Measurements from ENCODE around the gene MITF. TPM values are rescaled to one million over a fixed set of nuclear protein-coding genes. Genes with fewer than 3 reads are reported as not detected.

Gene MITF
- polyA plus RNA-seq, 3 donors, result 41.0 to 47.7 (median 44.7) TPM

GRCh38 chr3:69725994-69726571 is 13.2 kb upstream of the MITF start:
- DNase-seq (ENCODE audit: low read depth in 3 of 3, low spot score in 2 of 3), result no peak

DNA sequence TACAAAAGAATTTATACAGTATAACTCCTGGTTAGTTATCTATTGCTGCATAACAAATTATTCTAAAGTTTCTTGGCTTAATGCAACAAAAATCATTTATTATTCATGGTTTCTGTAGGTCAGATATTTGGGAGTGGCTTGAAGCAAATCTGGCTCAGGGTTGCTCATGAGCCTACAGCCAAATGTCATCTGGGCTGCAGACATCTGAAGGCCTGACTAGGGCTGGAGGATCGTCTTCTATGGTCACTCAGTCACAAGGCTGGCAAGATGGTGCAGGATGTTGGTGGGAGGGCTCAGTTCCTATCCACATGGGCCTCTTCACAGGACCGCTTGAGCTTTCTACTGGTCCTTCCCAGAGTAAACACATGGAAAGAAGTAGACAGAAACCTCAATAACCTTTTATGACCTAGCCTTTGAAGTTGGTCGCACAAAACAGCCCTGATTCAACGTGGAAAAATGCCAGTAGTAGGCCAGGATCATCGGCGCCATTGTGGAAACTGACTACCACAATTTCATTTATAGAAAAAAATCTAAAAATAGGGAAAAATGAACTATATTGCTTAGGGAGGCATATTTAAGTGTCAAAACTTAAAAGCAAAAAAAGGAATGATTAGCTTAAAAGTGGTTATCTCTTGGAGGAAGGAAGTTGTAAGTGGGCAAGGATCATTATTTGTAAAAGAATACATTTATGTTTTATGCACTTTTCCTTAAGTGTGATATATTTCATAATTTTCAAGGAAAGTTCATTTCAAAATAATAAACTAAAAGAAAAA is 9.9 kb upstream of the MITF start:
- DNase-seq (ENCODE audit: low read depth in 3 of 3, low spot score in 2 of 3), result no peak

DNA sequence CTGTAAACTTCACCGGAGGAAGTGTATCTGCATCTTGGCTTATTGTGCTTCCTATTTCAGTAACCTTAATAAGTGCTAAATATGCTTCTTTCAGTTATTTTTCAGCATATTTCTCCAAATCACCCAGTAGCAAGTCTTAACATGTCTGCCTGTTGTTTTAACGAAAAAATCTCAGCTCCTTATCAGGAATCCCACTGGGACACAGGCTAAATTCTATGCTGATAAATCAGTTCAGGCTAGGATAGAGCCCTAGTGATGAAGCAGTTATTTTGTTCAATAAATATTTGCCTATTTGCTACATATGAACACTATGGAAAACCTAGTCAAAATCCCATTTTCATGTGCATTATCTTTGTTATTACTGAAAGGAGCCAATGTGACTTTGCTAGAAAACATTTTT is 8.2 kb upstream of the MITF start:
- no peak for DNase-seq (ENCODE audit: low read depth in 3 of 3, low spot score in 2 of 3)

DNA sequence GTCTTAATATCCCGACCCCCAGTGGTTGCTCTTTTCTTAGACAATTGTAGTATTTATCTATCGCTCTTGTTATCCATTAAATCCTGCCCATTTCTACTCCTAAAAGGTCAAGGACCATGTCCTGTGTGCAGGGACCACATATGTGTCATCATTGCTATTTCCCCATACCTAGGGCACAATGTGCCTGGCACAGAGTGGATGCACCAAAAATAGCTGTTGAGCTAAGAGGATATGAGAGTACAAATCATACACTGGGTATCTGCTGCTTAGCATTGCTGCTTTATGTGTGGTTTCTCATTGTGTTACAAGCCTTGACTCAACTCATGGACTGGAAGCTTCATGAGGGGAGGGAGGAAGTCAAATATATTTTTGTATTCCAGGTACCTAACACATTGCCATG is 3.4 kb upstream of the MITF start:
- DNase-seq (ENCODE audit: low read depth in 3 of 3, low spot score in 2 of 3), result no peak

DNA sequence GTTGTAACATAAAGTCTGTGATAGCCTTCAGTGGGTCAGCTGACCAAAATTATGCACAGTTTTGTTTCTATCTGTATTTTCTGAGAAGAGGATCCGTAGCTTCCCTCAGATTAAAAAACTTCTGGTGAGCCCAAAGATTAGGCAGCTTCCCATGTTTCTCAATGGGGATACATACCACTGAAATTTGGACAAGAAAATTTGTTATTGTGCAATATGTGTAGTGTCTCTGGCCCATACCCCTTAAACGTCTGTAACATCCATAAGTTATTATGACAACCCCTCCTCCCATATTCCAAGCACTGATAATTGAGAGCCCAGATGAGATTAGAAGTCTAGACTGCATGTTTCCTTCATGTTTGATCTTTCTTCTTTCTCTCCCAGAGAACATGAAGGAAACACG is 1.9 kb upstream of the MITF start:
- DNase-seq (ENCODE audit: low read depth in 3 of 3, low spot score in 2 of 3), result no peak

DNA sequence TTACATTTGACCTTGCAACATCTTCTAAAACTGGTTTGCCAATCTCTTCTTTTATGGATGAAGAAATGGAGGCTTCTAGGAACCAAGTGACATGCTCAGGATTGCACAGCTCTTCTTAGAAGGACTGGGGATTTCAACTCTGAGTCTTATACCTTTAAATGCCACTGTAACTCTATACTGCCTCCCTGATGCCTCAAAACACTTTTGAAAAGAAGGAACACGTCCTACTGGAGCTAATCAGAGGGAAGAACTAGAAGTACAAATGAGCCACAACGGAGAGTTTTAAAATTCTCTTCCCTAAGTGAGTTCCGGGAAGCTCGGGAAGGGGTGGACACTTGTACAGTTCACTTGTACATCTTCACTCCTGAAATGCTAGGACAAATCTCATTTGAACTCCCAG is 949 bp upstream of the MITF start:
- no peak for DNase-seq (ENCODE audit: low read depth in 3 of 3, low spot score in 2 of 3)

DNA sequence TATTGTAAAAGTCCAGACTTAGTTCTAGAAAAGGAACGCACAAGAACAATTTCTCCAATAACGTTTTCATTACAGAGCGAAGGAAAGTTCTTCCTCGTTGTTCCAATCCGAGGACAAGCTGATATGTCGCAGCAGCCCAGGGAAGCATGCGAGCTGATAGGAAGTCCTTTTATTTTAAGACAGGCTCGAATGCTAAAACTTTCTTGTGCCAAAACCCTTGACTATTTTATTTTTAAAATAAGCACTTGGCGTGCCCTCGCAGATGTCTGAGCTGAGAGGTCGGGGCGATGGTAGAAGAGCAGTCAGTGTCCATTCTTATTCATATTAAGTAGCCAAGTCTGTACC is 433 bp upstream of the MITF start:
- DNase-seq (ENCODE audit: low read depth in 3 of 3, low spot score in 2 of 3), result no peak

GRCh38 chr3:69740103-69741021 is 1.1 kb downstream of the MITF start:
- DNase-seq (ENCODE audit: low read depth in 3 of 3, low spot score in 2 of 3), result no peak

- no peak for DNase-seq (ENCODE audit: low read depth in 3 of 3, low spot score in 2 of 3)
Measured at GRCh38 chr3:69741032-69741767, 1.9 kb downstream of the MITF start.

DNA sequence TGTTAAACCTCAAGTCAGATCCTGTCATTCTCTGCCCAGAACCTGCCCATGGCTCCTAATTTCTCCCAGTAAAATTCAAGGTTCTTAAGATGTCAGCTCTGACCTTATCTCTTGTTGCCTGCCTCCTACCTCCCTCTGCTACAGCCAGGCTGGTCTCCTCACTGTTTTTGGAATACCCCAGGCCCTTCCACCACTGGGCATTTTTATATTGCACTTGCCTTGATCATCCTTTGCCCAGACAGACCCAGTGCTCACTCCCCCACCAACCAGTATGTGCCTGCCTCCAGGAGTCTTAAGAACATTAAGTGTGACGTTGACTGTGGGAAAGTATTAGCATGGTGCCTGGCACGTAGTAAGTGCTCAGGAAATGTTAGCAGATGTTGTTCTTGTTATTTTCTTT is 3.1 kb downstream of the MITF start:
- no peak for DNase-seq (ENCODE audit: low read depth in 3 of 3, low spot score in 2 of 3)

GRCh38 chr3:69743975-69744906 is 5.0 kb downstream of the MITF start:
- DNase-seq (ENCODE audit: low read depth in 3 of 3, low spot score in 2 of 3), result no peak

DNA sequence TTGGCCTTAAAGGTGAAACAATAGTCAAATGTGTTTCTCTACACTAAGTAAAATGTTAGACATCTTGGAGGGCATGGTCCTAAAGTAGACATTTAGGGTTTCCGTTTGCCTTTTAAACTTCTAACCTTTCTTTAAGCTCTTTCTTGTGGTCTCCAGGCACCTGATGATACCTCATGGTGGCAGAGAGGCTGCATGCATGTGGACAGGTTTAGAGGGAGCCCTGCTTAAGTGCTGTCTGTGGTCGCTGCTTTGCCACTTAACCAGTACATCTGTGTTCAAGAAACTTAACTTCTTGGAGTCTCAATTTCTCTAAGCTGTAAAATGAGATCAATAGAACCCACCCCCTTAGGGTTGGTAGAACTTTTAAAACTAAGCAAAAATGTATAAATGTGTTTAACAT is 6.2 kb downstream of the MITF start:
- DNase-seq (ENCODE audit: low read depth in 3 of 3, low spot score in 2 of 3), result no peak

DNA sequence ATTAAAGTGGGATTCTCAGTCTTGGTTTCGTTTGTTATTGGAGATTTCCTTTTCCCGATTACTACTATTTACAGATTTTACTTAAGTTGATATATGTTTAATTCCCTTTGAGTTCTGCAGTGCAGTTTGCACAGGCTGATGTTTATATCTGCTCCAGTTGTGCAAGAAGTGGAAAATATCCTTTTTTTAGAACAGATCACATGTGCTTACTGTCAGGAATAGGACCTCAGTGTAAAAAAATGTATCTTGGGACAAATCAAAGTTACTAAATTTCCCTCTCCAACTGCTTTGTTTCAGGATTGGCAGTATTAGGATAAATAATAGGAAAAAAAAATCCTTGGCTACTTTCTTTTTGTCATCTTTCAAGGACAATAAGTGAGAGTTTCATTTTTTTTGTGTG is 6.9 kb downstream of the MITF start:
- no peak for DNase-seq (ENCODE audit: low read depth in 3 of 3, low spot score in 2 of 3)

DNA sequence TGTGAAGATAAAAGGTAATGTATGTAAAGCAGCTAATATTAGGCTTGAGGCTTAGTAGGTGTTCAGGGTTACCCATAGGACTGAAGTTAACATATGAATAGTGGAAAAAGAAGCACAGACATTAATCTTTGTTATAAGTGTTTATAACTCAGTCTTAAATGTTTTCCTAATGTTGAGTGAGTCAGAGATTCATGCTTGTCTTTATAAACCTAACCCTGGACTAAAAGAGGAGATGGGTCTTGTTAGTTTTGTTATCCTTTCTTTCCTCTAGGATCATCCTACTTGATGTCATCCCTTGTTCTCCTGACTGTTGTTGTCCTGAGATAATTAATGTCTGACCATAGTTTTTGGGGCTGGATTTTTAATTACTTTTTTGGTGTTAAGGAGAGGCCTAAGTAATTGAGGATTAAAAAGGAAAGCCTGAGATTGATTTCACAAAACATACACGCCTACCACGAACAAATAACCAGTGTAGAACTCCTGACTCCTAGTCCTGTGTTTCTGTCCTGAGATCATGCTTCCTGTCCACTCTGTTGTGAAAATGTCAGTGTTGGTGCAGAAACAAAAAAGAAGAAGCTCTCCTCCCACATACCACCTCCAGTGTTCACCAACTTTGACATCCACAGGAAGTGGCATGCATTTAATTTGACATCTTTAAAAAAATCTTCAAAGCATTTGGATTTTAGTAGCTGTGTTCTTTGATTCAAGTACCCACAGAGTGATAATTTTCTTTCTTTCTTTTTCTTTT is 8.4 kb downstream of the MITF start:
- DNase-seq (ENCODE audit: low read depth in 3 of 3, low spot score in 2 of 3), result no peak

- no peak for DNase-seq (ENCODE audit: low read depth in 3 of 3, low spot score in 2 of 3)
Measured at GRCh38 chr3:69748503-69748902, 9.2 kb downstream of the MITF start.

- no peak for DNase-seq (ENCODE audit: low read depth in 3 of 3, low spot score in 2 of 3)
Measured at GRCh38 chr3:69749461-69749860, 10.2 kb downstream of the MITF start.

DNA sequence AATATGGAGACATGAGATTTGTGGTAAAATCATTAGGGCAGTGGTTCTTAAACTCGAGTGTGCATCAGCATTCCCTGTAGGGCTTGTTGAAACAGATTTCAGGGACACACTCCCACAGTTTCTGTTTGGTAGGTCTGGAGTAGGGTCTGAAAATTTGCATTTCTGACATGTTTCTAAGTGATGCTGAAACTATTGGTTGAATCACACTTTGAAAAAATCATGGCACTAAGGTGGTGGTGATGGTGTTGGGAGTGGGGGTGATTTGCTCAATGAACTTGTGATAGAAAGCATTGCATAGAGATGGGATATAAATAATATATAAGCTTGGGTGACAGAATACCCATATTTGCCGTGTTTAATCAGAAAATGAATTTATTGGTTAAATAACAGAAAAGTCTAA is 11.3 kb downstream of the MITF start:
- no peak for DNase-seq (ENCODE audit: low read depth in 3 of 3, low spot score in 2 of 3)

GRCh38 chr3:69751074-69751476 is 11.8 kb downstream of the MITF start:
- DNase-seq (ENCODE audit: low read depth in 3 of 3, low spot score in 2 of 3), result no peak

DNA sequence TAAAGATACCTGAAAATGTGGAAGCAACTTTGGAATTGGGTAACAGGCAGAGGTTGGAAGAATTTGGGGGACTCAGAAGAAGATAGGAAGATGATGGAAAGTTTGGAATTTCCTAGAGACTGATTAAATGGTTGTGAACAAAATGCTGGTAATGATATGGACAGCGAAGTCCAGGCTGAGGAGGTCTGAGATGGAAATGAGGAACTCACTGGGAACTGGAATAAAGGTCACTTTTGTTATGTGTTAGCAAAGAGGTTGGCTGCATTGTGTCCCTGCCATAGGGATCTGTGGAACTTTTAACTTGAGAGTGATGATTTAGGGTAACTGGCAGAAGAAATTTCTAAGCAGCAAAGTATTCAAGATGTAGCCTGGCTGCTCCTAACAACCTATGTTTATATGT is 13.0 kb downstream of the MITF start:
- no peak for DNase-seq (ENCODE audit: low read depth in 3 of 3, low spot score in 2 of 3)
